H1 (cell line): ENCODE results near the gene SPAM1. TPM values are rescaled to one million over a fixed set of nuclear protein-coding genes. Genes with fewer than 3 reads are reported as not detected.

Experiments used
- CTCF ChIA-PET: fragments of 300-600 bp; sonication (Branson Sonifier 250); formaldehyde crosslinking; loops from one replicate; lab custom pipeline; 2021; ENCODE audit not compliant: partially characterized antibody; lab: Charles Lee
- POLR2A ChIA-PET: fragments of 300-600 bp; sonication (Branson Sonifier 250); formaldehyde crosslinking; loops from one replicate; lab custom pipeline; 2021; ENCODE audit warnings: inconsistent platforms; ENCODE audit not compliant: partially characterized antibody; lab: Charles Lee
- DNase-seq, 2 experiments: peaks; one replicate each; pipeline versions ENCODE4 v3.0.0 to v3.0.0-alpha.2; 2010 to 2022; ENCODE audit warnings: low spot score in 2 of 2, low read depth in 1 of 2, mixed read lengths in 1 of 2
- FAIRE-seq: peaks from 2 replicates; lab custom pipeline; 2011; peaks lifted over from hg19 to GRCh38; lab: Jason Lieb, UNC
- H2AFZ ChIP-seq: 2 replicates; pipeline ENCODE4 v1.8.1; 2012; ENCODE audit warnings: low read length, inconsistent platforms
- H2AK5ac ChIP-seq: 2 replicates; pipeline ENCODE4 v1.6.1; 2013; ENCODE audit warnings: low read depth, low read length
- H2BK120ac ChIP-seq: replicated peaks from 2 replicates; pipeline ENCODE3; 2013; ENCODE audit warnings: low read depth, low read length, inconsistent platforms
- H2BK12ac ChIP-seq: 2 replicates; pipeline ENCODE4 v1.6.1; 2013; ENCODE audit warnings: low read depth, low read length
- H2BK15ac ChIP-seq: 2 replicates; pipeline ENCODE4 v1.6.1; 2013; ENCODE audit warnings: low read length
- H2BK20ac ChIP-seq: 2 replicates; pipeline ENCODE4 v1.6.1; 2013; ENCODE audit warnings: low read length
- H2BK5ac ChIP-seq: 2 replicates; pipeline ENCODE4 v1.6.1; 2013; ENCODE audit warnings: low read depth, low read length
- H3K14ac ChIP-seq: 2 replicates; pipeline ENCODE4 v1.6.1; 2013; ENCODE audit warnings: inconsistent platforms; ENCODE audit not compliant: insufficient read length
- H3K18ac ChIP-seq: 2 replicates; pipeline ENCODE4 v1.6.1; 2013; ENCODE audit warnings: low read length; ENCODE audit errors: extremely low read depth
- H3K23ac ChIP-seq: 2 replicates; pipeline ENCODE4 v1.6.1; 2013; ENCODE audit warnings: inconsistent platforms; ENCODE audit not compliant: insufficient read length
- H3K23me2 ChIP-seq: 2 replicates; pipeline ENCODE4 v1.6.1; 2013; ENCODE audit warnings: low read depth, low read length
- H3K27ac ChIP-seq: 2 replicates; pipeline ENCODE4 v1.6.1; 2011; ENCODE audit warnings: low read depth, low read length, inconsistent platforms
- H3K27me3 ChIP-seq, 4 experiments: replicated peaks in 1 of 4; 1 replicate in 1 of 4; 2 replicates in 3 of 4; pipeline versions ENCODE4 v1.6.1 to v1.8.1; 2011 to 2013; ENCODE audit warnings: low read length in 3 of 4, mild to moderate bottlenecking in 3 of 4, inconsistent platforms in 2 of 4, mixed read lengths in 2 of 4, moderate library complexity in 1 of 4; ENCODE audit not compliant: control insufficient read depth in 3 of 4, insufficient read depth in 3 of 4; ENCODE audit errors: extremely low read depth in 1 of 4
- H3K36me3 ChIP-seq, 4 experiments: 2 replicates each; pipeline versions ENCODE4 v1.6.1 to v1.8.1; 2011 to 2013; ENCODE audit warnings: mild to moderate bottlenecking in 4 of 4, low read length in 3 of 4, moderate library complexity in 2 of 4, control low read depth in 1 of 4, inconsistent platforms in 1 of 4; ENCODE audit not compliant: insufficient read depth in 4 of 4, control insufficient read depth in 2 of 4
- H3K4ac ChIP-seq: replicated peaks from 2 replicates; pipeline ENCODE3; 2013; ENCODE audit warnings: low read length, low read depth, mixed read lengths, inconsistent platforms; ENCODE audit not compliant: insufficient read length
- H3K4me1 ChIP-seq, 4 experiments: replicated peaks in 1 of 4; 1 replicate in 1 of 4; 2 replicates in 3 of 4; pipeline versions ENCODE4 v1.6.1 to v1.8.1; 2011 to 2013; ENCODE audit warnings: low read length in 3 of 4, inconsistent platforms in 2 of 4, mixed read lengths in 1 of 4; ENCODE audit not compliant: insufficient read depth in 4 of 4, control insufficient read depth in 3 of 4
- H3K4me2 ChIP-seq, 2 experiments: 2 replicates each; pipeline versions ENCODE4 v1.6.1 to v1.8.1; 2011 to 2013; ENCODE audit warnings: low read depth in 2 of 2, low read length in 2 of 2, control low read depth in 1 of 2, inconsistent platforms in 1 of 2, mild to moderate bottlenecking in 1 of 2; ENCODE audit not compliant: insufficient read depth in 1 of 2
- H3K4me3 ChIP-seq, 4 experiments: fragments of 200-600, 300-600 bp in 1 of 4; sonication (generic), shearing (Covaris generic), sonication (Bioruptor Twin) in 1 of 4; 2 replicates each; pipeline versions ENCODE4 v1.5.1 to v1.8.1; 2011 to 2016; ENCODE audit warnings: low read length in 4 of 4, low read depth in 3 of 4, control low read depth in 2 of 4, inconsistent platforms in 2 of 4, mild to moderate bottlenecking in 2 of 4, mixed read lengths in 1 of 4, moderate library complexity in 1 of 4; ENCODE audit not compliant: insufficient read depth in 2 of 4; ENCODE audit errors: extremely low read depth in 1 of 4
- H3K56ac ChIP-seq: replicated peaks from 2 replicates; pipeline ENCODE3; 2013; ENCODE audit warnings: low read depth, mild to moderate bottlenecking, mixed read lengths, low read length, inconsistent platforms; ENCODE audit not compliant: insufficient read length
- H3K79me1 ChIP-seq: 2 replicates; pipeline ENCODE4 v1.6.1; 2013; ENCODE audit warnings: low read depth, low read length, control low read depth
- H3K79me2 ChIP-seq, 2 experiments: 2 replicates each; pipeline versions ENCODE4 v1.6.1 to v1.8.1; 2012 to 2013; ENCODE audit warnings: low read length in 2 of 2, mild to moderate bottlenecking in 2 of 2, inconsistent platforms in 1 of 2; ENCODE audit not compliant: insufficient read depth in 2 of 2, control insufficient read depth in 1 of 2
- H3K9ac ChIP-seq, 4 experiments: replicated peaks in 1 of 4; 1 replicate in 1 of 4; 2 replicates in 3 of 4; pipeline versions ENCODE4 v1.6.1 to v1.8.1; 2011 to 2013; ENCODE audit warnings: low read depth in 3 of 4, low read length in 3 of 4, control low read depth in 2 of 4, mild to moderate bottlenecking in 2 of 4, moderate library complexity in 2 of 4, inconsistent platforms in 1 of 4; ENCODE audit errors: extremely low read depth in 1 of 4
- H3K9me3 ChIP-seq, 2 experiments: 2 replicates each; pipeline versions ENCODE4 v1.6.1 to v1.8.1; 2012 to 2013; ENCODE audit warnings: mild to moderate bottlenecking in 2 of 2, moderate library complexity in 2 of 2, control low read depth in 1 of 2, inconsistent platforms in 1 of 2, low read depth in 1 of 2, low read length in 1 of 2, mixed read lengths in 1 of 2; ENCODE audit not compliant: insufficient read depth in 2 of 2
- H4K20me1 ChIP-seq, 2 experiments: replicated peaks in 1 of 2; 2 replicates each; pipeline versions ENCODE3 to v1.8.1; 2011 to 2013; ENCODE audit warnings: inconsistent platforms in 2 of 2, low read length in 2 of 2, mild to moderate bottlenecking in 1 of 2; ENCODE audit not compliant: insufficient read depth in 2 of 2, control insufficient read depth in 1 of 2
- H4K5ac ChIP-seq: 2 replicates; pipeline ENCODE4 v1.6.1; 2013; ENCODE audit warnings: low read length, low read depth, mixed read lengths, inconsistent platforms; ENCODE audit not compliant: insufficient read length
- H4K8ac ChIP-seq: 2 replicates; pipeline ENCODE4 v1.8.0; 2013; ENCODE audit warnings: mild to moderate bottlenecking, moderate library complexity, low read length, inconsistent platforms; ENCODE audit not compliant: insufficient read depth; ENCODE audit errors: extremely low read depth
- H4K91ac ChIP-seq: replicated peaks from 2 replicates; pipeline ENCODE3; 2013; ENCODE audit warnings: low read length, mixed read lengths, inconsistent platforms; ENCODE audit not compliant: insufficient read length
- JUN ChIP-seq: IDR thresholded peaks from 2 replicates; pipeline ENCODE4 v1.6.1; 2011; ENCODE audit warnings: low read depth, mild to moderate bottlenecking, improper control_type of control experiment, low read length
- KDM1A ChIP-seq: fragments of 200-600, 300-600 bp; sonication (generic); IDR thresholded peaks from 2 replicates; pipeline ENCODE4 v1.7.1; 2016; ENCODE audit warnings: mild to moderate bottlenecking, low read length, borderline replicate concordance
- PHF8 ChIP-seq: fragments of 200-600 bp; sonication (generic); conservative IDR thresholded peaks from 2 replicates; pipeline ENCODE4 v1.7.1; 2012; ENCODE audit warnings: low read depth, mild to moderate bottlenecking, inconsistent platforms, low read length, moderate library complexity
- SP1 ChIP-seq: IDR thresholded peaks from 2 replicates; pipeline ENCODE4 v1.6.1; 2011; ENCODE audit warnings: low read depth, low read length
- SP2 ChIP-seq: IDR thresholded peaks from 2 replicates; pipeline ENCODE4 v1.6.1; 2012; ENCODE audit warnings: mild to moderate bottlenecking, low read length, inconsistent platforms
- TBP ChIP-seq: IDR thresholded peaks from 2 replicates; pipeline ENCODE4 v1.6.1; 2011; ENCODE audit warnings: low read depth, low read length, improper control_type of control experiment
- WGBS, 2 experiments: shearing (Covaris generic) in 1 of 2; methylation state at CpG; one replicate each; pipeline versions ENCODE4 v1.1.6 to v1.1.7; 2013 to 2015; ENCODE audit warnings: low lambda C conversion rate in 2 of 2, mixed read lengths in 2 of 2, inconsistent platforms in 1 of 2, low coverage in 1 of 2, missing lambda C conversion rate in 1 of 2; ENCODE audit not compliant: insufficient replicate concordance in 2 of 2, insufficient coverage in 1 of 2, insufficient read length in 1 of 2; ENCODE audit errors: extremely low coverage in 1 of 2, missing lambda C conversion rate in 1 of 2; 5-methylcytosine and 5-hydroxymethylcytosine counted together
- polyA plus RNA-seq, 7 experiments: library from polyadenylated mRNA; depleted of rRNA in 3 of 7; stranded (reverse) in 5 of 7; unstranded in 2 of 7; fragments of >200 nt in 5 of 7; fragments of 200-250 nt in 2 of 7; gene quantifications; 1 replicate in 5 of 7; 2 replicates in 1 of 7; 4 replicates in 1 of 7; pipeline versions ENCODE4 v1.2.1 to v1.2.3, GENCODE V29; 2011 to 2013; ENCODE audit warnings: missing spikeins in 2 of 7, mixed read lengths in 2 of 7
- total RNA-seq: library from RNA; stranded (reverse); fragmentation: NEBNext Ultra II Directional; extraction: Animal tissue kit (Norgen Biotek cat#: 25700); gene quantifications from 2 replicates; pipeline ENCODE4 v1.2.1, GENCODE V29; 2021

Gene SPAM1
- total and polyA plus RNA-seq, 2 of the 8 experiments (the other 6 are each of a cell fraction or from before 2014, with no cell fraction given), result not detected

GRCh38 chr7:123958186-123958703 is 33.2 kb downstream of the SPAM1 start:
- H2BK120ac ChIP-seq, result no peak overlapping the region
- POLR2A ChIA-PET, result no interaction called here
- no peak overlapping the region for H3K4ac ChIP-seq
- H3K4me1 ChIP-seq, result peaks cover 0 to 2% (median 0%) of the 10 kb centered on the region in 4 experiments; a peak in 1 of 7 replicates
- DNase-seq (no peak), FAIRE-seq (no peak)
- H4K91ac ChIP-seq, result no peak overlapping the region
- no peak overlapping the region for H3K9ac ChIP-seq
- TF ChIP-seq TBP (no peak), SP2 (no peak), PHF8 (no peak), KDM1A (no peak), JUN (no peak), SP1 (no peak)
- H3K14ac ChIP-seq, result no peak overlapping the region
- no peak overlapping the region for H3K23ac ChIP-seq
- no peak overlapping the region for H4K5ac ChIP-seq
- H3K4me3 ChIP-seq, result no peak overlapping the region
- H3K18ac ChIP-seq, result no peak overlapping the region
- no peak overlapping the region for H2AFZ ChIP-seq
- H3K27ac ChIP-seq, result no peak overlapping the region
- H3K36me3 ChIP-seq, result no peaks in the 10 kb centered on the region
- H3K9me3 ChIP-seq, result no peaks in the 10 kb centered on the region
- CTCF ChIA-PET, result interaction anchor here (0.9 to 1.2 kb wide), 2 partner anchors 8 to 93 kb away, joined by 3 read pairs; no protein-coding TSS in a partner anchor
- H3K4me2 ChIP-seq, result no peak overlapping the region
- no peak overlapping the region for H2BK5ac ChIP-seq
- 100% methylated on average over 4 of the region's 4 CpGs; no CpG with 5 or more reads in 1 of the 2 experiments for WGBS, 2 experiments
- H4K8ac ChIP-seq, result no peak overlapping the region
- H2AK5ac ChIP-seq, result no peak overlapping the region
- H2BK12ac ChIP-seq, result no peak overlapping the region
- H2BK20ac ChIP-seq, result no peak overlapping the region
- H3K79me1 ChIP-seq, result no peaks in the 10 kb centered on the region
- no peaks in the 10 kb centered on the region for H4K20me1 ChIP-seq
- H3K56ac ChIP-seq, result no peak overlapping the region
- H3K79me2 ChIP-seq, result no peaks in the 10 kb centered on the region
- no peaks in the 10 kb centered on the region for H3K23me2 ChIP-seq
- H2BK15ac ChIP-seq, result no peak overlapping the region
- H3K27me3 ChIP-seq, result no peaks in the 10 kb centered on the region
